MM.1S (cell line): ENCODE measurements around the gene PDE11A.

Experiments used
- DNase-seq: peaks from one replicate; pipeline ENCODE4 v3.0.0-alpha.2; 2015
- H2AFZ ChIP-seq: fragments of 300-600 bp; sonication (generic); 2 replicates; pipeline ENCODE4 v1.6.0; 2016; ENCODE audit warnings: antibody characterized with exemption, low read length
- H3F3A ChIP-seq: fragments of 300-600 bp; sonication (generic); 2 replicates; pipeline ENCODE4 v1.6.1; 2016; ENCODE audit warnings: mild to moderate bottlenecking, antibody characterized with exemption, low read length, moderate library complexity, mixed read lengths; ENCODE audit not compliant: insufficient read depth
- H3K27ac ChIP-seq: fragments of 300-600 bp; sonication (generic); 2 replicates; pipeline ENCODE4 v1.5.1; 2016; ENCODE audit warnings: mild to moderate bottlenecking, low read length
- H3K27me3 ChIP-seq: fragments of 300-600 bp; sonication (generic); replicated peaks from 2 replicates; pipeline ENCODE4 v1.6.0; 2016; ENCODE audit warnings: low read length; ENCODE audit not compliant: insufficient read depth
- H3K36me3 ChIP-seq: fragments of 300-600 bp; sonication (generic); replicated peaks from 2 replicates; pipeline ENCODE4 v1.6.1; 2016; ENCODE audit warnings: mild to moderate bottlenecking, low read length, mixed read lengths; ENCODE audit not compliant: insufficient read depth
- H3K4me1 ChIP-seq: fragments of 300-600 bp; sonication (generic); 2 replicates; pipeline ENCODE4 v1.6.1; 2016; ENCODE audit warnings: low read length, mixed read lengths
- H3K4me2 ChIP-seq: fragments of 300-600 bp; sonication (generic); 2 replicates; pipeline ENCODE4 v1.6.0; 2016; ENCODE audit warnings: low read depth, low read length
- H3K4me3 ChIP-seq: fragments of 300-600 bp; sonication (generic); 2 replicates; pipeline ENCODE4 v1.5.1; 2016; ENCODE audit warnings: low read length, mixed read lengths
- H3K79me2 ChIP-seq: fragments of 300-600 bp; sonication (generic); 2 replicates; pipeline ENCODE4 v1.6.1; 2016; ENCODE audit warnings: mixed run types, low read length, mixed read lengths
- H3K9ac ChIP-seq: fragments of 300-600 bp; sonication (generic); 2 replicates; pipeline ENCODE4 v1.6.1; 2016; ENCODE audit warnings: low read length, mixed read lengths
- H3K9me2 ChIP-seq: fragments of 300-600 bp; sonication (generic); replicated peaks from 2 replicates; pipeline ENCODE4 v1.6.1; 2016; ENCODE audit warnings: mild to moderate bottlenecking, low read length, mixed read lengths; ENCODE audit not compliant: insufficient read depth
- H3K9me3 ChIP-seq: fragments of 300-600 bp; sonication (generic); replicated peaks from 2 replicates; pipeline ENCODE4 v1.6.1; 2016; ENCODE audit warnings: mild to moderate bottlenecking, low read length, mixed read lengths; ENCODE audit not compliant: insufficient read depth
- H4K20me1 ChIP-seq: fragments of 300-600 bp; sonication (generic); 2 replicates; pipeline ENCODE4 v1.6.1; 2016; ENCODE audit warnings: mild to moderate bottlenecking, low read length, moderate library complexity, mixed read lengths; ENCODE audit not compliant: insufficient read depth
- CTCF ChIP-seq: fragments of 300-600 bp; sonication (generic); IDR thresholded peaks from 2 replicates; pipeline ENCODE4 v1.5.1; 2016; ENCODE audit warnings: antibody characterized with exemption, low read length, mixed read lengths
- EZH2 ChIP-seq: fragments of 300-600 bp; sonication (generic); optimal IDR thresholded peaks from 2 replicates; pipeline ENCODE3; 2017; ENCODE audit warnings: low read depth, mild to moderate bottlenecking, antibody characterized with exemption, low read length, mixed read lengths
- EZH2phosphoT487 ChIP-seq: fragments of 300-600 bp; sonication (generic); IDR thresholded peaks from 2 replicates; pipeline ENCODE4 v1.6.1; 2018; ENCODE audit warnings: antibody characterized with exemption, low read length

The PDE11A gene

GRCh38 chr2:177799531-177799930, 273.0 kb downstream of the PDE11A start:
- no peak for TF ChIP-seq EZH2phosphoT487
- TF ChIP-seq EZH2, result no peak
- TF ChIP-seq CTCF, result peak; percentile 60
- Histone ChIP-seq H3K27me3 (no peaks in the 10 kb centered on the region), H3K27ac (no peak overlapping the region), H3F3A (no peaks in the 10 kb centered on the region), H3K9ac (no peak overlapping the region), H3K4me2 (no peak overlapping the region), H3K9me3 (no peaks in the 10 kb centered on the region), H3K79me2 (no peaks in the 10 kb centered on the region), H3K9me2 (no peaks in the 10 kb centered on the region), H4K20me1 (no peaks in the 10 kb centered on the region), H3K36me3 (no peaks in the 10 kb centered on the region), H2AFZ (no peak overlapping the region), H3K4me3 (no peak overlapping the region), H3K4me1 (no peaks in the 10 kb centered on the region)
- peak; percentile 34 for DNase-seq

GRCh38 chr2:177797808-177798207, 274.8 kb downstream of the PDE11A start:
- no peak for DNase-seq

GRCh38 chr2:177796654-177797415, 275.7 kb downstream of the PDE11A start:
- no peak for TF ChIP-seq EZH2
- TF ChIP-seq EZH2phosphoT487, result no peak
- TF ChIP-seq CTCF, result no peak
- Histone ChIP-seq H4K20me1 (no peaks in the 10 kb centered on the region), H3K4me1 (no peaks in the 10 kb centered on the region), H3K79me2 (no peaks in the 10 kb centered on the region), H3K36me3 (no peaks in the 10 kb centered on the region), H3K27me3 (no peaks in the 10 kb centered on the region), H3K9me2 (no peaks in the 10 kb centered on the region), H3K4me2 (no peak overlapping the region), H3K27ac (no peak overlapping the region), H3F3A (no peaks in the 10 kb centered on the region), H2AFZ (no peak overlapping the region), H3K4me3 (no peak overlapping the region), H3K9me3 (no peaks in the 10 kb centered on the region), H3K9ac (no peak overlapping the region)
- DNase-seq, result no peak

More at GRCh38 chr2:177797808-177798207, 274.8 kb downstream of the PDE11A start:
- no peaks in the 10 kb centered on the region for H3K27me3 ChIP-seq
- H3K9me3 ChIP-seq, result no peaks in the 10 kb centered on the region
- H3K9me2 ChIP-seq, result no peaks in the 10 kb centered on the region
- H3K4me1 ChIP-seq, result no peaks in the 10 kb centered on the region
- H3K9ac ChIP-seq, result no peak overlapping the region
- H3F3A ChIP-seq, result no peaks in the 10 kb centered on the region
- H3K79me2 ChIP-seq, result no peaks in the 10 kb centered on the region
- no peak overlapping the region for H3K4me3 ChIP-seq
- no peak for TF ChIP-seq EZH2
- TF ChIP-seq EZH2phosphoT487, result no peak
- no peak for TF ChIP-seq CTCF
- H3K4me2 ChIP-seq, result no peak overlapping the region
- H3K27ac ChIP-seq, result no peak overlapping the region
- H3K36me3 ChIP-seq, result no peaks in the 10 kb centered on the region
- no peak overlapping the region for H2AFZ ChIP-seq
- no peaks in the 10 kb centered on the region for H4K20me1 ChIP-seq
